HG03354 (cell line): ENCODE data around the gene C6orf136.

ENCODE experiments used
- ATAC-seq: cut with Tn5 transposase; IDR thresholded peaks from one replicate; pipeline ENCODE4 v1.9.1; 2021; ENCODE audit warnings: mild to moderate bottlenecking; ENCODE audit not compliant: unreplicated experiment, poor library complexity, severe bottlenecking

Gene C6orf136

GRCh38 chr6:30646450-30647241 is at the start of gene C6orf136:
C6orf136 (plus strand) TSS chr6:30647133; CDS start chr6:30647232, 99 bp downstream.
- peak; percentile 70 for ATAC-seq

GRCh38 chr6:30597315-30598144 is 49.4 kb upstream of the C6orf136 start:
- ATAC-seq: peak; percentile 63

- no peak for ATAC-seq
Measured at GRCh38 chr6:30598912-30599624, 47.9 kb upstream of the C6orf136 start.

- ATAC-seq: no peak
Measured at GRCh38 chr6:30599625-30600324, 47.2 kb upstream of the C6orf136 start.

- no peak for ATAC-seq
Measured at GRCh38 chr6:30600451-30600961, 46.4 kb upstream of the C6orf136 start.

- no peak for ATAC-seq
Measured at GRCh38 chr6:30601436-30601814, 45.5 kb upstream of the C6orf136 start.

GRCh38 chr6:30601815-30602641 is 44.9 kb upstream of the C6orf136 start:
- no peak for ATAC-seq

GRCh38 chr6:30603961-30604360 is 43.0 kb upstream of the C6orf136 start:
- no peak for ATAC-seq

- no peak for ATAC-seq
Measured at GRCh38 chr6:30610065-30610464, 36.9 kb upstream of the C6orf136 start.

GRCh38 chr6:30611150-30611855 is 35.6 kb upstream of the C6orf136 start:
- no peak for ATAC-seq

- ATAC-seq: no peak
Measured at GRCh38 chr6:30611856-30612194, 35.1 kb upstream of the C6orf136 start.

- ATAC-seq: no peak
Measured at GRCh38 chr6:30612213-30612612, 34.7 kb upstream of the C6orf136 start.

GRCh38 chr6:30612687-30613248 is 34.2 kb upstream of the C6orf136 start:
- no peak for ATAC-seq

GRCh38 chr6:30613251-30614043 is 33.5 kb upstream of the C6orf136 start:
- no peak for ATAC-seq

GRCh38 chr6:30614044-30614842 is 32.7 kb upstream of the C6orf136 start:
- ATAC-seq: no peak

GRCh38 chr6:30614843-30615218 is 32.1 kb upstream of the C6orf136 start:
- peak; percentile 47 for ATAC-seq
